ENCODE results near the gene EEFSEC. TPM values are rescaled to one million over a fixed set of nuclear protein-coding genes. Genes with fewer than 3 reads are reported as not detected.

EEFSEC gene
- total RNA-seq, 4 donors from 2014 or later, result 11.5 to 18.7 (median 14.9) TPM

DNA sequence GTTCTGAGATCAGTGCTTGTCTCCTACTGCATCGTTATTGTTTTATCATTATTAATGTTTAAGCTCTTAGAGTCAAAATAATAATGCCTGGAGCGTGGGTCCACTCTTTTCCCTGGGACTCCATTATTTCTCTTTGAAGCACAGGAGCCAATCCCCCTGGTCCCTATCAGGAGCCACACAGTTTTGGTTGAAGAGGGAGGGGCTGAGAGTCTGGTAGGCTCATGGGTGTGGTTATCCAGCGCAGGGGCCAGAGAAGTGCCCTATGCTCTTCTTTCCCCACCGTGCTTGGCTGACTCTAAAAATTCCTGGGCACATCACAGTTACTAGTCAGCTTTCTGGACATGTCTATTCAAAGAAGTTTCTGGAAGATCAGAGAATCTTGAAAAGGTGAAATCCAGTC, 191.9 kb downstream of the EEFSEC start:
- Histone ChIP-seq H3K4me1 (peaks cover 0 to 22% (median 0%) of the 10 kb centered on the region in 3 donors), H3K9me3 (no peaks in the 10 kb centered on the region), H3K27ac (no peak overlapping the region), H3K4me3 (no peak overlapping the region), H3K36me3 (peaks cover 0 to 29% (median 3%) of the 10 kb centered on the region in 3 donors), H3K27me3 (no peaks in the 10 kb centered on the region)
- DNase-seq, result no peak
- TF ChIP-seq, protein P1, sequence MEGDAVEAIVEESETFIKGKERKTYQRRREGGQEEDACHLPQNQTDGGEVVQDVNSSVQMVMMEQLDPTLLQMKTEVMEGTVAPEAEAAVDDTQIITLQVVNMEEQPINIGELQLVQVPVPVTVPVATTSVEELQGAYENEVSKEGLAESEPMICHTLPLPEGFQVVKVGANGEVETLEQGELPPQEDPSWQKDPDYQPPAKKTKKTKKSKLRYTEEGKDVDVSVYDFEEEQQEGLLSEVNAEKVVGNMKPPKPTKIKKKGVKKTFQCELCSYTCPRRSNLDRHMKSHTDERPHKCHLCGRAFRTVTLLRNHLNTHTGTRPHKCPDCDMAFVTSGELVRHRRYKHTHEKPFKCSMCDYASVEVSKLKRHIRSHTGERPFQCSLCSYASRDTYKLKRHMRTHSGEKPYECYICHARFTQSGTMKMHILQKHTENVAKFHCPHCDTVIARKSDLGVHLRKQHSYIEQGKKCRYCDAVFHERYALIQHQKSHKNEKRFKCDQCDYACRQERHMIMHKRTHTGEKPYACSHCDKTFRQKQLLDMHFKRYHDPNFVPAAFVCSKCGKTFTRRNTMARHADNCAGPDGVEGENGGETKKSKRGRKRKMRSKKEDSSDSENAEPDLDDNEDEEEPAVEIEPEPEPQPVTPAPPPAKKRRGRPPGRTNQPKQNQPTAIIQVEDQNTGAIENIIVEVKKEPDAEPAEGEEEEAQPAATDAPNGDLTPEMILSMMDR (IDR thresholded peaks at IDR 0.05), result no peak
- no peak for TF ChIP-seq POLR2A (IDR thresholded peaks at IDR 0.05)
- intact Hi-C loops (cut with DNase I), result no loop called here
- 95 to 100% methylated on average over 2 to 4 of the region's 4 CpGs for WGBS, 2 donors

GRCh38 chr3:128346562-128346961, 193.3 kb downstream of the EEFSEC start:
- TF ChIP-seq POLR2A (IDR thresholded peaks at IDR 0.05), result no peak
- TF ChIP-seq, protein P1 (IDR thresholded peaks at IDR 0.05), result no peak
- peaks cover 0 to 27% (median 3%) of the 10 kb centered on the region in 3 donors for H3K36me3 ChIP-seq
- no peaks in the 10 kb centered on the region for H3K27me3 ChIP-seq
- H3K9me3 ChIP-seq, result no peaks in the 10 kb centered on the region
- H3K4me3 ChIP-seq, result no peak overlapping the region
- intact Hi-C loops (cut with DNase I), result no loop called here
- peaks cover 0 to 25% (median 0%) of the 10 kb centered on the region in 3 donors for H3K4me1 ChIP-seq
- no peak for DNase-seq
- 95 to 98% methylated on average over 2 of the region's 2 CpGs for WGBS, 2 donors
- H3K27ac ChIP-seq, result no peak overlapping the region

DNA sequence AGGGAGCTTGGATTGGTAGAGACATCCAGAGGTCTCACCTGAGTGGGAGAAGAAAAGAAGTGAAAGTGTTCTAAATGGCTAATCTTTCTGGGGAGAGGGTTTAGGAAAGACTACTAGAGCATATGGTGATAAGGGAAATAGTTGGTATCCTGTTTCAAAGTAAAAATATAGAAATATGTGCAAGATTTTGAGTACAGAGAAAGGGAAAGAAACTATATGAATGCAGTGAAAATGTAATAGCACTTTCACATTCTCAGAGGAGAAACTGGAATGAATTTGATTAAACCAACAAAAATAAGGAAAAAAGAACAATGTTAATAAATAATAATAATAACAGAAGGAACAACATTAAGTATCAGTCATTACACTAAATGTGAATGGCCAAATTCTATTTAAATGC, 194.0 kb downstream of the EEFSEC start:
- H3K4me1 ChIP-seq, result peaks cover 0 to 25% (median 0%) of the 10 kb centered on the region in 3 donors
- no peak for DNase-seq
- no peak overlapping the region for H3K4me3 ChIP-seq
- intact Hi-C loops (cut with DNase I), result no loop called here
- H3K27me3 ChIP-seq, result no peaks in the 10 kb centered on the region
- H3K9me3 ChIP-seq, result no peaks in the 10 kb centered on the region
- no peak overlapping the region for H3K27ac ChIP-seq
- no peak for TF ChIP-seq POLR2A (IDR thresholded peaks at IDR 0.05)
- TF ChIP-seq, protein P1 (IDR thresholded peaks at IDR 0.05), result no peak
- peaks cover 0 to 21% (median 3%) of the 10 kb centered on the region in 3 donors for H3K36me3 ChIP-seq

GRCh38 chr3:128348075-128348474, 194.8 kb downstream of the EEFSEC start:
- Histone ChIP-seq H3K4me3 (no peak overlapping the region), H3K27me3 (no peaks in the 10 kb centered on the region), H3K36me3 (peaks cover 0 to 13% (median 0%) of the 10 kb centered on the region in 3 donors), H3K9me3 (no peaks in the 10 kb centered on the region), H3K27ac (no peak overlapping the region), H3K4me1 (peaks cover 0 to 23% (median 0%) of the 10 kb centered on the region in 3 donors)
- 60 to 67% methylated on average over 4 of the region's 4 CpGs for WGBS, 2 donors
- no peak for DNase-seq
- intact Hi-C loops (cut with DNase I), result no loop called here
- TF ChIP-seq, protein P1 (IDR thresholded peaks at IDR 0.05), result no peak
- TF ChIP-seq POLR2A (IDR thresholded peaks at IDR 0.05), result no peak

- Histone ChIP-seq H3K4me3 (no peak overlapping the region), H3K9me3 (no peaks in the 10 kb centered on the region), H3K27ac (no peak overlapping the region), H3K27me3 (no peaks in the 10 kb centered on the region), H3K4me1 (peaks cover 0 to 25% (median 0%) of the 10 kb centered on the region in 3 donors), H3K36me3 (peaks cover 0 to 16% (median 0%) of the 10 kb centered on the region in 3 donors)
- 70 to 97% methylated on average over 2 to 5 of the region's 5 CpGs for WGBS, 2 donors
- TF ChIP-seq, protein P1 (IDR thresholded peaks at IDR 0.05), result no peak
- TF ChIP-seq POLR2A (IDR thresholded peaks at IDR 0.05), result no peak
- intact Hi-C loops (cut with DNase I), result no loop called here
- DNase-seq, result no peak
These were observed 195.7 kb downstream of the EEFSEC start for GRCh38 chr3:128348805-128349531.

Measured in esophagus squamous epithelium (tissue), 5 donors.